HG03432 (cell line): Measurements from ENCODE around the gene PRKAR1B.

Experiments used
- ATAC-seq: cut with Tn5 transposase; IDR thresholded peaks from one replicate; pipeline ENCODE4 v1.9.1; 2021; ENCODE audit warnings: mild to moderate bottlenecking, moderate library complexity; ENCODE audit not compliant: unreplicated experiment

Gene PRKAR1B

DNA sequence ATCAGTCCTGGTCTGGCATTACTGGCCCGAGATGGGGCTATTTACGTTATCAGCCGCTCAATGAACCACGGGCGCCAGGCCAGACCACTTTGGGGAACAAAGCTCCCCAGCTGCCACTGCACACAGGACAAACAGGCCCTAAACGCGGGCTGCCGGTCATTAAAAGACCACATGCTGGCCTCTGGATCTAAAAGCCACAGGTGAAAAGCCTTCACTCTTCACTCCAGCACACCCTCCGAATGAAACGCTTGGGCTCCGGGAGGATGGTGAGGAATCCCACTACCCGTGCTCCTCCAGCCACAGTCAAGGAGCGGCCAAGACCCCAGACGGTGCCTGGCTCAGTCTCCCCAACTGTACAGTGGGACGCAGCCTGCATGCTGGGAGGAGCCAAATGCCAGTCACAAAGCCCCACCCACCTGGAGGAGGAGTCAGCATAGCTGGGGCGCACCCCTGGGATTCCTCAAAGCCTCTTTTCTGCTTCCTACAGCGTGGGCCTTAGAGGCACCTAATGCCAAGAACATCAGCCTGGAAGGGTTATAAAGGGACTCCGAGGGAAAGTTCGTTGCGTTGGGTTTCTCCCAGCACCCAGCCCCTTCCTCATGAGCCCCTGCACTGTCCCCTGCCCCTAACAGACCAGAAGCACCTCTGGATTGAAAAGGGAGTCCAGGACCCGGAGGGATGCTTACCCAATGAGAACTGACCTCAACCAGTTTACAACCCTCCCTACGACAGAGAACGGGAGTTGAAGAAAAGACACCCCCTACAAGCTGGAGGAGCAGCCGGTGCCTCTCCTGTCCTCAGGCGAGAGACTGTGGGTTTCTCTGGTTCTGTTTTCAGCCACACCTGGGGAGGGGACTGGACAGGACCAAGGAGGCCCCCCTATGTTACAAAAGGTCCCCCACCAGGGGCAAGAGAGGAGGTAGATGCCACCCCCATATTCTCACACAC lies 212.2 kb downstream of the PRKAR1B start:
- ATAC-seq: no peak

DNA sequence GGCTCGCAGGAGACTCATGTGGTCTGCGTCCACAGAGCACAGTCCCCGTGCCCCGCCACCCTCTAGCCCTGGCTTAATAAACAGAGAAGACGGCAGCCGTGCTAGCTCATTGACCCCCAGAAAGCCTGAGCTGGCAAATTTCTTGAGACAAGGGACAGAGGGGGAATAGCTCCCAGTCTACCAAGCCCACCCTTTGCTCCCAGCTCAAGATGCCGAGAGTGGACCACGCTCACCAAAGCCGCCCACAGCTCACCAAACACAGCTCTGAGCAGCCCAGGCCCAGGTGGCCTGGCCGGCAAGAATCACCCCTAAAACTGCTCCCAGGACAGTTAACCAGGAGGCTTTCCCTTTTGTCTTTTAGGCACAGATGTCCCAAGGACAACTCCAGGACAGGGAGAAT lies 212.8 kb downstream of the PRKAR1B start:
- no peak for ATAC-seq

DNA sequence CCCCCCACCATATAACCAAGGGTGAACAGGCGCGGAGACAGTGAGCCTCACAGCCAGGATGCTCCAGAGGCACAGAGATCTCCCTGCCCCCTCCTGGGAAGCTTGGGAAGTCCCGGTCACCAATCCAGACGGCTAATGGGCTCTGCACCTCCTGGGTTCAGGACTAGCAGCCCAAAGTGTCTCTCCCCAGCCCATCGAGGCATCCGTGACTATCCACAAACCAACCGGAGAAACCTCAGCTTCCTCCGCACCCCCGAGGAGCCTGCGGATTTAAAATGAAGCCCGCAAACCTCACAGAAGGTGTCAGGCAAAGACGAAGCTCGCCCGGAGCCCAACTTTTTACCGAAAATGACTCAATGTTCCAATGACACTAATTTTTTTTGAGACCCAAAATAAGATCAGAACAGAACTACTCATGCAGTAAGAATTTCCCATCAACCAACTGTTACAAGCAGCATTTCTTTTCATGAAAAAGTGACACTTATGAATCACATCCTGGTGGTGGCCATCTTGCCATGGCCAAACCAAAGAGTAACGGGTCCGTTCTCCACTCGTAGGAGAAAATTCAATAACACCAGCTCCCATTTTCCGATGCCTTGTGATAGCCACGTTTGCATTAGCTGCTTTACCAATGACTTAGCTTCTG lies 213.4 kb downstream of the PRKAR1B start:
- no peak for ATAC-seq

DNA sequence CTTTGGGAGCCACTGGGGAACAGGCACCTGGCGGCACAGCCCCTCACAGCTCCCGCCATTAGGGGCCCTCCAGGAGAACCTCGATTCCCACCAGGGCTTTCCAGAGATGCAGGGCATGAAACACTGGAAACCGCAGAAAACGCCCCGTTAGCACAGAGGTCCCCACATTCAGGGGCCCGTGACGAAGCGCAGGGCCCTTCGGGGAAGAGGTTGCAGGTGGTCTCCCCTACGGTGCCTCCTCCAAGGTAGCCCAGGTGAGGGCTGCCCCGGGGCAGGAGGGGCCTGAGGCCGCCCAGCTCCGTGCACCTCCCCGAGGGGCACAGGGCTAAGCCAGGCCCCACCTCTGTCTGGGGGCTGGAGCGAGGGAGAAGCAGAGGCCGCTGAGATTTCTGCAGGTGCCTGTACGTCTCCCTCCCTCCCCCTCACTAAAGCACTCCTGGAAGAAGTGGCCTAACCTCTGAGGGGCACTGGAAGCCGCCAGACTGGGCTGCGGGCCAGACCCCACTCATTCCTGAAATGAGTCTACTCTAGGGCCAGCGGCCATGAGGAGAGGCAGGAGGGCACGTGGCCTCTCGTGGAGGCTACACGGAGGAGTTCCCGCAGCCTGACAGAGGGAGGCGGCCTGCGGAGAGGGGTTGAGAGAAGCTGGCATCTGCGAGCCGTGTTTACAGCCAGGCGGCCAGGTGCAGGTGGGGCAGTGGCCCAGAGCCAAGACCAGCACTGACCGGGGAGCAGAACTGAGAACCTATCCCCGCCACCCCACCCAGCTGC lies 214.4 kb downstream of the PRKAR1B start:
- no peak for ATAC-seq

DNA sequence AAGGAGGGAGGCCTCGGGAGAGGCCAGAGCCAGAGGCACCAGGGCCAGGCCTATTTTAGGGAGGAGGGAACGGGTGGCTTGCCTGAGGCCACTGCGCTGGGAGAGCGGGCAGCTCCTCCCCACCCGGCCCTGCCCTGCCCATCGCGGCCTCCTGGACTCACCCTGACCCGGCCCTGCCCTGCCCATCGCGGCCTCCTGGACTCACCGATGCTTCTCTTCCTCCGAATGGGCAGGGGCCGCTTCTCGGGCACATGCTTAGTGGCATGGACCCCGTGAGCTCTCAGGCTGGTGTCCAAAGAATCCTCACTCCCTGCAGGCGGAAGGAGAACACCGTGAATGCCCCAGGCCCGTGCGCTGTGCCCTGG lies 215.0 kb downstream of the PRKAR1B start:
- no peak for ATAC-seq

DNA sequence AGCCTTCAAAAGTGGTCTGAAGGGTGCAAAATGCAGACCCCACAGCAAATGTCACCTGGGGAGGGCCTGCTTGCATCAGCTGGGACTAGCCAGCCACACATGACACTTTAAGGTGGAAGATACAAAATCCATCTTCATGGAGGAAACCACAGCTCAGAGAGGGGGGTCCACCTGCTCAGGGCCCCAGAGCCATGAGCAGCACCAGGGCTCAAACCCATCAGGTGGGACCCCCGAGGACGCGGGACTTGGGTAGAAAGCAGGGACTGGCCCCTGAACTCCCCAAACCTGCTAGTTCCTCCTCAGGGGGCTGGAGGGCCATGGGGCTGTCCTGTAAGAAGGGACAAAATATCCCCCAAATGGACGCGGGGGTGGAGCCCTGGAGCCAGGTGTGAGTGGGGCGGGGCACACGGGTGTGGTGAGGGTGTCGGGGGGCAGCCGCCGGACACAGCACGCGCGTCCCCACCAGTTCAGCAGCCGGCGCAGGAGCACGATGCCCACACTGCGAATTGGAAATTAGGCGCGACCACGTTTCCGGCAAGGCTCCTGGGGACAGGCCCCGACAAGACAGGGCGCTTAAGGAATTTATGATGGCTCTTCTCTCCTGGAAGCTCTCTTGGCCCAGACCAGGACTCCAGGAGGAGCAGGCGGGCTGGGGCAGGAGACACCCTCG lies 215.5 kb downstream of the PRKAR1B start:
- ATAC-seq: no peak

DNA sequence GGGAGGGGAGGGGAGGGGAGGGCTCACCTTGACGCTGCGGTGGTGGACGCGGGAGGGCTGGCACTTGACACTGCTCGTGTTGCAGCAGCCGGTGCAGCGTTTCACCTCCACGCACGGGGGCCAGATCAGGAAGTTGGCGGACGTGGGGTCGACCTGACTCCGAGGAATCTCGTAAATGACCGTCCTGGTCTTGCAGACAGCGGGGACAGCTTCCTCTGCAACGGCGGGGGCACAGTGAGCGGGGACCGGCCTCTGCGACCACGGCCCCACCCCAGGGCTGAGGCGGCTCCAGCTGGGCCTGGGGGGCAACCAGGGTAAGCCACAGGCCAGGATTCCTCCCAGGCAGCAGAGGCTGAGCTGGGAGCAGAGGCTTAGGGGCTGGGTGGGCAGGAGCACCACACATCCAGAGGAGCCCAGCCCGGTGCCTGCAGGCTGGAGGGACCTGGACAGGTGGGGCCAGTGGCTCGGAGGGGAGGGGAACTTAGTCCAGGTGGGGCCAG lies 216.2 kb downstream of the PRKAR1B start:
- no peak for ATAC-seq

DNA sequence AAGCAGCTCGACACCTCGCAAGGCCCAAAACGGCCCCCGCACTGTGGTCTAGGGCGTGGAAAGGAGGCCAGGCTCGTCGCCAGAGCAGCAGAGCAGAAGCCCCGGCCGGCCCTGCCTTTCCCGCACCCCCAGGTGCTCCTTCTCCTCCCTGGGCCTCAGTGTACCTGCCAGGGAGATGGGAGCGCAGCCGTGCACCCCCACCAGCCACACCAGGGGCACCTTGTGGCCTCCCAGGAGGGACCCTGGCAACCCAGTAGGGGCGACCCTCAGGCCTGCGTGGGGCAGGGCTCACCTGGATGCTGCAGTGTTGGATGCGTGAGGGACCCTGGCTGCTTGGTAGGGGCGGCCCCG lies 217.0 kb downstream of the PRKAR1B start:
- no peak for ATAC-seq

DNA sequence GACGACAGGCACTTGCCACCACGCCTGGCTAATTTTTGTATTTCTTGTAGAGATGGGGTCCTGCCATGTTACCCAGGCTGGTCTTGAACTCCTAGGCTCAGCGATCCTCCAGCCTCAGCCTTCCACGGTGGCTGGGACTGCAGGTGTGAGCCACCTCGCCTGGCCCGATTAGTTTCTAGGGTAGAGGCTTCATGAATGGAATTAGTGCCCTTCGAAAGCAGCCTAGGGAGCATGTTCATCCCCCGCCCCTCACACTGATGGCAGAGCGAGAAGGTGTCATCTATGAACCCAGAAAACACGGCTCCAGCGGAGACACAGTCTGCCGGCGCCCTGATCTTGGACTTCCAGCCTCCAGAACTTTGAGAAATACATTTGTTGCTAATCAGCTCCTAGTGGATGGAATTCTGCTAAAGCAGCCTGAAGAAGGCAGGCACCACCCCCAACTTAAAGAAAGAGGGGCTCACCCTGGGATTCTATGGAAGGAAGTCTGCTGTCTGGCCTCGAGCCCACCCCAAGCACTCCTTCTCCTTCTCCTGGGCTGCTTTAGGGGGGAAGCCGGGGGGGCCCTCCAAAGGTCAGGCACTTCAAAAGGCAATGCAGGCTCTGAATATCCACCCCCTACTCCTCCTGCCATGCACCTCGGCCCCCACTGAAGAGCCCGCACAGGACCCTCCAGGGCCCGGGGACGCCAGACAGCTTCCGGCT lies 217.5 kb downstream of the PRKAR1B start:
- no peak for ATAC-seq

DNA sequence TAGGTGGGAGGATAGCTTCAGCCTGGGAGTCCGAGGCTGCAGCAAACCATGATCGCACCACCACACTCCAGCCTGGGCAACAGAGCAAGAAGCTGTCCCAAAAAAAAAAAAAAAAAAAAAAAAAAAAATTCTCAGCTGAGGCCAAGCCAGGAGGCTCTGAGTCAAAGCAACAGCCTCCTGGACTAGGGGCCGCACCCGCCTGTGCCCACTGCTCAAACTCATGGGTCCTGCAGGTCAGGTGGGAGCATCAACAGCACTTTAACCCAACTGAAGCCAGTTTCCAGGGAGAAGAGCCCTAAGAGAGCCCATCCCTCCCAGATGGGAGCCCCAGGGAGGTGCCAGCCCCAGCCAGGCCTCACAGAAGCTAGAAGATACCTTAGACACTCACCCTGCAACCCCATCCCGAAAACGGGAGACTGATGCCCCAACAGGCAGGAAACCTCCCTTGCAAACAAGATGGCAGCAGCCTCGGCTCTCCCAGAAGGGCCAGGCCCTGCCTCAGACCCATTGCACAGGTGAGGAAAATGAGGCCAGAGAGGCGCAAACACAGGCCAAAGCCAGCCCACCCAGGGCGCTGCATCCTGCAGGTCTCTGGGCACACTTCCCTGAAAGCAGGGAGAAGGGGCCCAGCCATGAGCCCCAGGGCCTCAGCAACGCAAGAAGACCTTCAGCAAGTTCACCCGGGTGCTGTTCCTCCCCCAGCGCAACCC lies 218.5 kb downstream of the PRKAR1B start:
- ATAC-seq: no peak

DNA sequence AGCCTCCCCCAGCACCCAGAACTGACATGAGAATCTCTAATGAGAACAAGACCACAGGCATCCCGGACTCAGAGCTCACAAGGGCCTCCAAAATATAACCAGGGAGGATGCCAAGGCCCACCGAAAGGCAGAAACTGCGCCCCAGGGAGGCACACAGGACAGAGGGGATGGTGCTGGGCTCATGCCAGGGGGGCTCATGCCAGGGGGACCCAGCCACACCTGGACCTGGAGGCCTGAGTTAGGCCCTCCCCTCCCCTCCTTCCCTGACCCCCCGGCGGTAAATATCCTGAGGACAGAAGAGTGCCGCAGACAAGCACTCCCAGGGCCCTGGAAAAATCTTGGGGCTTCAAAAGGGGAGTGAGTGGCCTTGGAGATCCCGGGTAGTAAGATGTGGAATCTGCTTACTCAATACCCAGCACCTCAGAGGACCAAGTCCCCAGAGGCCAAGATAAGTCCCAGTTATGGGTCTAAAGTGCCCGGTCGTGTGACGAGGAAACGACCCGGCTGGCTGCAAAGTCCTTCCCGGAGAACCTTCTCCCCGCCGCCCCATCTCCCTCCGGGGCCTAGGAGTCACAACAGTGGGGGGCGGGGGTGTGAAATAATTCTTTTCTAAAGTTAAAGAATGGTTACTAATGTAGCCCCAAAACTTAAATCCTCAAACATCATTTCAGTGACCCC lies 219.3 kb downstream of the PRKAR1B start:
- ATAC-seq: no peak

DNA sequence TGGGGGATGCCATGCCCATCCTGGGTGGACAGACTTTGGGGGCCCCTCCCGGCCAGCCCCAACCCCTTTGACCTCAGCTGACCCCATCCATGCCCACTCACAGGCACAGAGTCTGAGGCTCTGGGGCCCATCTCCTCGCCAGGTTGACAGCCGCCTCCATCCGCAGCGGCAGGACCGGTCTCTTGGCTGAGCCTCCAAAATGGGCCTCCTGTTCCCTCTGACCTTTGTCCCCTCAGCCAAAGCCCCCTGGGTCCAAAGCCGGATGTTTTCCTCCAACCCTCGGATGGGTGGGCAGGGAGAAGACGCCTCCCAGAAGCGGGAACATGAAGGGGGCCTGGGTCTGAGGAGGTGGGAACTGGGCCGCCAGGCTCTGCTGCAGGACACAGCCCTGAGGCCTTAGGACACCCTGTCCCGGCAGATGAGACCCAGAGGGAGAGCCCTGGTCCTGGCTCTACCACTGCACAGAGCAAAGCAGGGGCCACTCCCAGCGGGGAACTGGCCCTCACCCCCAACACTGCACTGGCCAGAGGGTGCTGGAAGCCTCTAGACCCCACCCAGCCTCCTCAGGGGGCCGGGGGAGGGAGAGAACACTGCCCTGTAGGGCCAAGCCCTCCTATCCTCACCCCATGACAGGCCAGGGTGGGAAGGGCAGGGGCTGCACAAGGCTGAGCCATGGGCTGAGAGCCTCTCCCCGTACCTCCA lies 220.0 kb downstream of the PRKAR1B start:
- no peak for ATAC-seq

DNA sequence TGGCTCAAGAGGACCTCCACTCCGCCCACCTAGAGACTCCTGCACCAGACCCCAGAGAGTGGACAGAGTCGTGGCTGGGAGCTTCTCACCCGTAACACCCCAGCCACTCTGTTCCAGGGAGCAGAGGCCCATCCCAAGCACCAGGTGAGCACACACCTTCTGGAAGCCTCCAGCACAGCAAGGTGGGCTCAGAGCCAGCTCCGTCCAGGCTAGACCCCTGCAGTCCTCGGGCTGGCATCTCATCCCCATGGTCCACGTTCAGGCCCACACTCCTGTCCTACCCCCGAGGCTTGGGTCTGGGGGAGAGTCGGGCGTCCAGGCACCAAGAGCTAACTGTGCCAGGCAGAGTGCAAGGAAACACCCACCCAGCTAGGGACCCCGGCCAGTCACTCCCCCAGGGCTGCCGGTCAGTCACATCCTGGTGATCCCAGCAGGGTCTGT lies 220.7 kb downstream of the PRKAR1B start:
- no peak for ATAC-seq

DNA sequence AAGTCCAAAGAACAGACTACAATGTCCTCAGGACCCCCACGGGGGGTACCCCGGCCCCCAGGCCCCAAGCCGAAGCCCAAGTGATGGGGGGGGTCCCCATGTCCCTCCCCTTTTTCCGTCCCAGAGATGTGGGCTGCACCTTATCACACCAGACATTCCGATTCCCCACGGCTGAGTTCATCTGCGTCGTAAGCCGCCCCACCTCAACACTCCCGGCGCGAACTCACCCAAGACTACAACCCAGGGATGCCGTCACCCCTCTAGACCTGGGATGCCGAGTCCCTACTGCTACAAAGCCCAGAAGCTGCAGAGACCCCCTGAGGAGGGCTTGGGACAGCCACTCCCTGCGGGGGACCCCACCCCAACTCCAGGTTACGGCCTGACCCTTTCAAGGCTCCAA lies 221.9 kb downstream of the PRKAR1B start:
- no peak for ATAC-seq

DNA sequence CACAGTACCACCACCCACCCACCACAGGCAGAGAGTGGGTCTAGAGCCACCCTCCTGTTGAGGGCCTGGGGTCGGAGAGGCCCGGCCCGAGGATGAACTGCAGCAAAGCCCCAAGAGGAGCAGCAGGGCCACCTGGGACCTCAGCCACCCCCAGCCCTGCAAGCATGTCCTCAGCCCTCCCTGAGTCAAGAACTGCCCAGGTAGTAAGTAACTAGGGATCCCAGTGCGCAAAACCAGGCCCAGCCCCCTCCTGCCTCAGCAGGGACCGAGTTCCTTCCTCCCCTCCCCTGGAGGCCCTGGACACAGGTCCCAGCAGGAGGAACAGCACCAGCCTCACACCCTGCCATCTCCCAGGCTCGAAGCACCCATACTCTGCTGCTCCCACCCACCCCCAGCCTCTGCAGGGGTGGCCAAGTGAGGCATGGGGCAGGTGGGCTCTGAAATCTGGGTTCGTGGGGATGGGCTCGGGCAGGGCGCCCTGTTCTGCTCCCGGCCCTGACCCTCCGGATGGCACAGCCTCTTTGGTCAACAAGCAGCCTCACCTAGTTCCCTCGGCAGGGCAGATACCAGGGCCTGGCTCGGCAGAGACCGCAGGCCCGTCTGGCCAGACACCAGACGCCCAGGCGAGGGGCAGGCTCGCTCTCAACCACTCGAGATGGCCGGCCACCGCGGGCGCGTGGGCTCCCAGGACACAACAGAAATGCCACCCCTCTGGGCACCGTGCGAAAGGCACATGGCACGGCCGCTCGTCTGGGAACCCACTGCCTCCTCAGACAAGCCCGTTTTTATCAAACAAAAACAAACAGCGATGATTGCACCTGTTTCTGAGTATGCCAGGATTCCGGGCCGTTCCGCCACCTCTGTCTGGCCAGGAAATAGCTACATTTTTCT lies 222.6 kb downstream of the PRKAR1B start:
- ATAC-seq: no peak

DNA sequence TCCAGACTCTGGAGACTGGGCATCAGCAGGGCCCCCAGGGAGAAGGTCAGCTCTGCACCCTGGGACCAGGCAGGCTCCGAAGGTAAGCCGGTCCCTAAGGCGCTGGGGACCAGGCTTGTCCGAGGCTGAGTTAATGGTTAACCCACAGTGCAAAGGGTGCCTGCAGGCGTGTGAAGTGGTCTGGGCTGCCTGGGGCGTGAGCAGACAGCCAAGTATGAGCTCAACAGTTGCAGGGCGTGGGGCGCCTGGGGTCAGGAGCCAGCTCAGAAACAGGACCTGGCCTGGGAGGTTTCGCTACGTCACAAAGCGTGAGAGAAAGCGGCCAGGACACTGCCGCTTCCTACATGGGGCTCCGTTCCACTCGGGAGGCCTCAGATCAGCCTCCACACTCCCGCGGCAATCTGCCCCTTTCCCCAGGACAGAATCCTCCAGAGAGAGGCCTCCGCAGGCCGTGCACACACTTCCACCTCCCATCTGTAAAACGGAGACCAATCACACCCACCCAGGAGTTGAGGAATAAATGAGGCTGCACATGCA lies 223.4 kb downstream of the PRKAR1B start:
- no peak for ATAC-seq

DNA sequence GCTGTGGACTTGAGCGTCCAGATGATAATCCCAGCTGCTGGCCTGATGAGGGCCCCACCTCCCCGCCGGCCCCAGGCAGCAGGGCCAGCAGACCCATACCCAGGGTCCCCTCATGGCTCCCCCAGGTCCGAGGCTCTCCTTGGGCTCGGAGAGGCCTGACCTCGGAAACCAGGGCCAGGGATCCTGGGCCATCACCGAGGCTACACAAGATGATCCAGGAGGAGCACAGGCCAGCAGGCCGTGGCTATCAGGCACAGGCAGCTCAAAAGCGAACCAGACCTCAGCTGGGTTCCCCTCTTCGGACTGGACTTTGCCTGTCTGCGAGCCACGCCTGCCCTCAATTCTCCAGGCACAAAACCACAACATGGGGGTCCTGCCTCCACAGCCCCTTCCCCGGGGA lies 224.8 kb downstream of the PRKAR1B start:
- ATAC-seq: no peak
